NT2/D1 (cell line): Measurements from ENCODE around the gene CEACAM16.

Experiments used
- YY1 ChIP-seq: IDR thresholded peaks from 2 replicates; pipeline ENCODE4 v1.6.1; 2011; ENCODE audit not compliant: insufficient read length, insufficient read depth
- ZNF274 ChIP-seq: IDR thresholded peaks from 2 replicates; pipeline ENCODE4 v1.6.1; 2011; ENCODE audit warnings: mild to moderate bottlenecking, low read depth, low read length

DNA sequence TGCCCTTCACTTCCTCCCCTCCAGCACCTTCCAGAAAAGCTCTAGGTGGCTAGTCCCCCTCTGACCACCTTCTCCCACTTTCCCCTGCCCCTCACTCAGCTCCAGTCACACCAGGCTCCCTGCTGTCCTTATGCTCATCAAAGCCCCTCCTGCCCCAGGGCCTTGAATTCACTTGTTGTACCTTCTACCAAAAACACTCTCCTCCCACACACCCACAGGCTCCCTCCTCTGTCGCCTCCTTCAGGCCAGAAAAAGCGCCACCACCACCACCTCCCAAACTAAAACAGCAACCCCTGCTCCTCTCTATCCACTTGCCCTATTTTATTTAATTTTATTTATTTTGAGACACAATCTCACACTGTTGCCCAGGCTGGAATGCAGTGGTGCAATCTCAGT lies 4.8 kb upstream of the CEACAM16 start:
- no peak for TF ChIP-seq ZNF274
- no peak for TF ChIP-seq YY1
